GM13977 (cell line): ENCODE measurements around the gene SLCO4A1.

ENCODE experiments used
- DNase-seq: peaks from one replicate; pipeline ENCODE4 v3.0.0; 2012; ENCODE audit warnings: low spot score
- in situ Hi-C: fragments of 300-500 bp; cut with MboI; formaldehyde crosslinking; loops from one replicate; pipeline ENCODE4 v1.12.0; 2022; ENCODE audit warnings: low sequenced_read_pairs, low pct_unique_long_range_greater_than_20kb, mixed read lengths, inconsistent platforms; ENCODE audit not compliant: unreplicated experiment
- TF ChIP-seq, protein P1 (sequence below): IDR thresholded peaks from 2 replicates; pipeline ENCODE4 v1.5.1; 2012; ENCODE audit warnings: mild to moderate bottlenecking, control low read depth; ENCODE audit not compliant: insufficient read depth; ENCODE audit errors: extremely low read depth, missing control alignments

Gene SLCO4A1

DNA sequence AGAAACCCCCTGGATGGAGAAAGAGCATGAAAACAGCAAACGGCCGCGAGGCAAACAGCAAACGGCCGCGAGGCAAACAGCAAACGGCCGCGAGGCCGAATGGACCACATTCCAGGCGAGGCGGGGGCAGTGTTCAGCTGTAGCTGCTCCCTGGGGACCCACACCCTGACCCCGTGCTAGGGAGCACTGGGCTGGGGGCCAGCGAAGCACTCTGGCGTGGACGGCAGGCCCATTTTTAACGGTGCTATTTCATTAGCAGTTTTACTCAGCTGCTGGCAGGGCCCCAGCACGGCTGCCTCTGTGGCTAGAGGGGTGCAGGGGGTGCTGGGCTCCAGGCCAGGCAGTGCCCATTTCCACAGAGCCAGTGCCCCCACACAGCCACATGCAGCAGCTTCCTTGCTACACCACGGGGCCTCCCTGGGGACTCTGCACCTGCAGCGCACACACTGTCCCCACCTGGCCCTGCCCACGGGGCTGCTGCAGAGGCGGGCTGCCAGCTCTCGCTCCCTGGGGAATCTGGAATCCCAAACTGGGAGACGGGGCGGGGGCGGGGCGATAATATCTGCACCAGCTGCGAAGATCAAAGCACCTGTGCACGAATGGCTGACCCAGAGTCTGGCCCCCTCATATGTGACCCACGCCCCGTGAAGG is 35.6 kb upstream of the SLCO4A1 start:
- DNase-seq: no peak
- in situ Hi-C loops: no loop called here
- TF ChIP-seq, protein P1, sequence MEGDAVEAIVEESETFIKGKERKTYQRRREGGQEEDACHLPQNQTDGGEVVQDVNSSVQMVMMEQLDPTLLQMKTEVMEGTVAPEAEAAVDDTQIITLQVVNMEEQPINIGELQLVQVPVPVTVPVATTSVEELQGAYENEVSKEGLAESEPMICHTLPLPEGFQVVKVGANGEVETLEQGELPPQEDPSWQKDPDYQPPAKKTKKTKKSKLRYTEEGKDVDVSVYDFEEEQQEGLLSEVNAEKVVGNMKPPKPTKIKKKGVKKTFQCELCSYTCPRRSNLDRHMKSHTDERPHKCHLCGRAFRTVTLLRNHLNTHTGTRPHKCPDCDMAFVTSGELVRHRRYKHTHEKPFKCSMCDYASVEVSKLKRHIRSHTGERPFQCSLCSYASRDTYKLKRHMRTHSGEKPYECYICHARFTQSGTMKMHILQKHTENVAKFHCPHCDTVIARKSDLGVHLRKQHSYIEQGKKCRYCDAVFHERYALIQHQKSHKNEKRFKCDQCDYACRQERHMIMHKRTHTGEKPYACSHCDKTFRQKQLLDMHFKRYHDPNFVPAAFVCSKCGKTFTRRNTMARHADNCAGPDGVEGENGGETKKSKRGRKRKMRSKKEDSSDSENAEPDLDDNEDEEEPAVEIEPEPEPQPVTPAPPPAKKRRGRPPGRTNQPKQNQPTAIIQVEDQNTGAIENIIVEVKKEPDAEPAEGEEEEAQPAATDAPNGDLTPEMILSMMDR: no peak

DNA sequence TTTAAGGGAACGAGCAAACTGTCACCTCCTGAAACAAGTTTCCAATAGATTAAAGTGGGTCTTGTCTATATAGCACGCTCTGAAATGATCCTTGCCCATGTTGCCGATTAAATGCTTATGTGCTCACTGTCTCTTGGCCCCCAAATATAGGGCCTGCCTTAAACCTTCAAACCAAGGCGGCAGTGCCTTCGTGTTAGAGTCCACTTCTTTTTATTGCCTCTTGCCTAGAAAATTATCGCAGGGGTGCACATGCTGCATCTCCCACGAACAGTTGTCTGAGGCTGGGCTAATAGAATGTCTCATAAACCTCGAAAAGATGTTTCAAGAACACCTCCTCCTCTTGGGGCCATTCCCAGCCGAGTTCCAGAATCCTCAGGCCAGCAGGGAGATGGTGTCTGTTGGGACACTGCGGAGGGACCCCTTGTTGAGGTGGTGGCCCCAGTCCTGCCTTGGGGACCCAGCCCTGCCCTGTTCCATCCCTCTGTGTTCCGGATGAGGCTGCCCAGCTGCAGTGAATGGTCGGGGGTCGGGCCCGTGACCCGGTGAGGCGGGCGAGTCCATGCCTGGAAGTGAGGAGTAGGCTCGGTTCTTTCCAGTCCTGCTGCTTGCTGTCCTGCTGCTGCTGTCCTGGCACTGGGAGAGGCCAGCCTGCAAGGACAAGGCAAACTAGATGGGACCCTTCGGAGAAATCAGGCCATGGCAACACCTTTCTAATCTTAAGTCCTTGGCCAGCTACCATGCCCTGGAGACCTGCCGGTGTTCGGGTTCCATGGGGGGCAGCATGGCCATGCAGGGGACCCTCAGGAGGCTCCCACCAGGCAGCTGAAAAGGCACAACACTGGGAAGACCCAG is 34.7 kb upstream of the SLCO4A1 start:
- TF ChIP-seq, protein P1: no peak
- in situ Hi-C loops: no loop called here
- DNase-seq: no peak

DNA sequence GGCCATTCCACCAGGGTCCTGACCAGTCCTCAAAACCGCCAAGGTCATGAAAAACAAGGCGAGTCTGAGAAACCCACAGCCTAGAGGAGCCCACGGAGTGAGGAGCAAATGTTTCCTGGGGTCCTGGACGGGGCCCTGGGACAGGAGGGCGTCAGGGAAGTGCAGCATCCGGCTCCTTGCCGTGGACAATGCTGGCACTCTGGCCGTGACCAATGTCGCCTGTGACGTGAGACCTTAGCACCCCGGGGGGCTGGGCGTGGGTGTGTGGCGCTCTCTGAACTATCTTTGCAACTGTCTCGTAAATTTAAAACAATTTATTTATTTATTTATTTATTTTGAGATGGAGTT is 34.1 kb upstream of the SLCO4A1 start:
- no peak for DNase-seq
- TF ChIP-seq, protein P1: no peak
- in situ Hi-C loops: no loop called here

DNA sequence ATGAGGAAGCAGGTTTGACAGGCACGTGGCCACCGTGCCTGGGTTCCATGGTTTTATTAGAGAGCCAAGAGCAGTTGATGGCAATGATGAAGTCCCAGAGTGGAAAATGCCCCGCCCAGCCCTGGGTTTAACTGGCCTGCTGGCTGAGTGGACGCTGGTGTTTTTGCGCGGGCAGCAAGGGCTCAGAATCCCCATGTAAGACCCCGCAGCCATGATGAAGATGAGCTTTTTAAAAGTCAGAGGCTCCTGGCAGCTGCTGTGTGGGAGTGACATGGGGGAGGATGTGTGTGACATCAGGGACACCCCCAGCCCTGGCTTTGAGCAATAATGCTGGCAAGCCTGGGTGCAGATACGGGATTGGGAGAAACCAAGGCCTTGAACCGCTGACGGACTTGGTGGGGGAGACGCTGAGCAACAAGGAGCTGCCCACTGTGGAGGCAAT is 33.0 kb upstream of the SLCO4A1 start:
- TF ChIP-seq, protein P1: no peak
- in situ Hi-C loops: no loop called here

DNA sequence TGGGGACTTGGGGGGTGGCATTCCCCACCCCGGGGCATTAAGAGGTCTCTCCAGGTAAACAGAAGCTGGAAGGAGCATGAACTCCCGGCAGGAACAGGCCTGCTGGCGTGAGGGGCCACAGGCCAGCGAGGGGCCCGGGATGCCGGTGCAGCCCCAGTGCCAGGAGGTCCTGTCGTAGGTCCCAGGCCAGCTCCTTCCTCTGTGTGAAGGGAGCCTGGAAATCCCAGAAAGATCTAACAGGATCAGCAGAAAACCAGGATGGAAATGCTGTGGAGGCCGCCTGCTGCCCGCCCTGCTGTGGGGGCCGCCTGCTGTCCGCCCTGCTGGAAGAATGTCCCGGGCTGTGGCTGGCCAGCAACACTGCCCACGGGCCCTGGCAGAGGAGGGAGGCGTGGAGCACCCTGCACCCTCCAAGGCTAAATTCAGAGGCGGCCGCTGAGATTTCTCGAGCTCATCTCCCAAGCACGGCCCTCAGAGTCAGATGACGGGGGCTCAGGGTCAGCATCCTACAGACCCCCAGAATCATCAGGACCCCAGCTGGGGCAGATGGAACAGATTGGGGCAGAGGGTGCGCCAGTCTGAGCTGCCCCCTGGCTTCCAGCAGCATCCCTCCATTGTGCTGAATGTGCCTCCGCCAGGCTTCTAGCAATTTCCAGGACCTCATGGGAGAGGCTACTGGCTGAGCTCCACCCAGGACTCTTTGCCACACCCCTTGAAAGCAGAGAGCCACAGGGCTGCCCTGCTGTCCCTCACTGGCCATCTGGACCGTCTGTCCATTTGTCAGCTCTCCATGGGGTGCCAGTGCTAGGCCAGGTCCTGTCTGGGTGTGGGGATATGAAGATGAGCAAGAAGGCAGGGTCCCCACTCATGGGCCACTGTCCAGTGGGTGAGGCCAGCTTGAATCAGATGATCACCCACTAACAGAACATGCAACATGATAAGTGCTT is 32.2 kb upstream of the SLCO4A1 start:
- in situ Hi-C loops: no loop called here
- TF ChIP-seq, protein P1: no peak
- no peak for DNase-seq

More for the DNA sequence above, 33.0 kb upstream of the SLCO4A1 start:
- DNase-seq: no peak

DNA sequence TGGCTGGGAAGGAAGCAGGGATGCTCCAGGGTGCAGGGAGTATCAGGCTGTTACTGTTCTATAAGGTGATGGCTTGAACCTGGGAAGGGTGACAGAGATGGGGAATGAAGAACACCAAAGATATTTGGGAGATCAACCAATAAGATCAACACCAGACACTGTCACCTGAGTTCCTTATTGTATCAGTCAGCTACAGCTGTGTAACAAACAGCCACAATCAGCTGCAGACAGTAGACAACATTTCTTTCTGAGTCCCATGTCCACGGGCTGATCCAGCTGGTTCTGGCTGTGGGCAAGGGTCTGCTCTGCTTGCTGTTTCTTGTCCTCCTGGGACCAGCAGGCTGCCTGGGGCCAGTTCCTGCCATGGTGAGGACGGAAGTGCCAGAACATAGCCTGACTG is 31.3 kb upstream of the SLCO4A1 start:
- in situ Hi-C loops: no loop called here
- no peak for DNase-seq

More for the DNA sequence above, 31.3 kb upstream of the SLCO4A1 start:
- TF ChIP-seq, protein P1: no peak
